Endothelial cell of umbilical vein (primary cell): ENCODE results near the gene ZFHX2. TPM values are rescaled to one million over a fixed set of nuclear protein-coding genes. Genes with fewer than 3 reads are reported as not detected.

Source experiments
- BruUV-seq: library from RNA; stranded (reverse); fragments of 400-500 nt; replicated peaks from 2 replicates; lab custom pipeline; 2021; lab: Mats Ljungman, UMichigan
- CTCF ChIA-PET: fragments of 300-600, 350-600 bp; sonication (Branson Sonifier 250); formaldehyde crosslinking; loops from one replicate; lab custom pipeline; 2021; ENCODE audit warnings: antibody characterized with exemption, inconsistent platforms; lab: Charles Lee
- POLR2A ChIA-PET: fragments of 300-600, 350-600 bp; sonication (Branson Sonifier 250); formaldehyde crosslinking; loops from one replicate; lab custom pipeline; 2021; ENCODE audit warnings: antibody characterized with exemption, inconsistent platforms; lab: Charles Lee
- DNase-seq: peaks from one replicate; pipeline ENCODE4 v3.0.0-alpha.2; 2011; ENCODE audit warnings: low read depth, low spot score
- FAIRE-seq: peaks from 2 replicates; lab custom pipeline; 2011; peaks lifted over from hg19 to GRCh38; lab: Jason Lieb, UNC
- H2AFZ ChIP-seq: 2 replicates; pipeline ENCODE4 v1.6.0; 2012; ENCODE audit warnings: low read depth, low read length, control low read depth, inconsistent platforms
- H3K27ac ChIP-seq: 2 replicates; pipeline ENCODE4 v1.5.1; 2011; ENCODE audit warnings: low read depth, mild to moderate bottlenecking, control low read depth, low read length, moderate library complexity; ENCODE audit not compliant: insufficient read depth
- H3K27me3 ChIP-seq, 2 experiments: 2 replicates each; pipeline versions ENCODE4 v1.6.0 to v1.6.1; 2011; ENCODE audit warnings: low read length in 2 of 2, mixed read lengths in 1 of 2; ENCODE audit not compliant: control insufficient read depth in 2 of 2, insufficient read depth in 2 of 2
- H3K36me3 ChIP-seq, 2 experiments: 2 replicates in 1 of 2; 3 replicates in 1 of 2; pipeline ENCODE4 v1.5.1; 2011; ENCODE audit warnings: low read length in 2 of 2, mild to moderate bottlenecking in 1 of 2, moderate library complexity in 1 of 2; ENCODE audit not compliant: control insufficient read depth in 2 of 2, insufficient read depth in 2 of 2; ENCODE audit errors: extremely low read depth in 1 of 2
- H3K4me1 ChIP-seq: 3 replicates; pipeline ENCODE4 v1.5.1; 2011; ENCODE audit warnings: mild to moderate bottlenecking, low read length; ENCODE audit not compliant: control insufficient read depth, insufficient read depth; ENCODE audit errors: extremely low read depth
- H3K4me2 ChIP-seq: 2 replicates; pipeline ENCODE4 v1.6.1; 2011; ENCODE audit warnings: low read length, control low read depth, mixed read lengths; ENCODE audit not compliant: insufficient read depth
- H3K4me3 ChIP-seq, 3 experiments: fragments of 200-600 bp in 1 of 3; sonication (generic), shearing (Covaris generic) in 1 of 3; replicated peaks in 1 of 3; 2 replicates each; pipeline ENCODE4 v1.5.1; 2011 to 2016; ENCODE audit warnings: control low read depth in 3 of 3, low read length in 3 of 3, mild to moderate bottlenecking in 2 of 3, inconsistent platforms in 1 of 3, low read depth in 1 of 3, moderate library complexity in 1 of 3; ENCODE audit not compliant: insufficient read depth in 1 of 3
- H3K79me2 ChIP-seq: 2 replicates; pipeline ENCODE4 v1.6.0; 2012; ENCODE audit warnings: low read length, inconsistent platforms; ENCODE audit not compliant: control insufficient read depth, insufficient read depth
- H3K9ac ChIP-seq: replicated peaks from 2 replicates; pipeline ENCODE3; 2011; ENCODE audit warnings: low read length, control low read depth; ENCODE audit not compliant: insufficient read depth; ENCODE audit errors: extremely low read depth
- H3K9me1 ChIP-seq: replicated peaks from 3 replicates; pipeline ENCODE4 v1.6.0; 2011; ENCODE audit warnings: mild to moderate bottlenecking, low read length; ENCODE audit not compliant: control insufficient read depth, insufficient read depth; ENCODE audit errors: extremely low read depth
- H3K9me3 ChIP-seq: replicated peaks from 2 replicates; pipeline ENCODE4 v1.5.1; 2012; ENCODE audit warnings: low read length, inconsistent platforms; ENCODE audit not compliant: control insufficient read depth, insufficient read depth
- H4K20me1 ChIP-seq: replicated peaks from 2 replicates; pipeline ENCODE3; 2011; ENCODE audit warnings: mild to moderate bottlenecking, low read length; ENCODE audit not compliant: control insufficient read depth, insufficient read depth; ENCODE audit errors: extremely low read depth
- EZH2 ChIP-seq: IDR thresholded peaks from 2 replicates; pipeline ENCODE4 v1.6.1; 2012; ENCODE audit warnings: borderline replicate concordance, low read depth, mild to moderate bottlenecking, moderate library complexity, low read length, inconsistent platforms; ENCODE audit not compliant: severe bottlenecking
- FOS ChIP-seq: IDR thresholded peaks from 2 replicates; pipeline ENCODE4 v1.6.1; 2011; ENCODE audit warnings: mild to moderate bottlenecking, low read length, moderate library complexity, borderline replicate concordance; ENCODE audit not compliant: insufficient read depth
- GATA2 ChIP-seq: IDR thresholded peaks from 2 replicates; pipeline ENCODE4 v1.7.0; 2011; ENCODE audit warnings: low read depth, mild to moderate bottlenecking, moderate library complexity, mixed read lengths, low read length; ENCODE audit not compliant: insufficient read length, insufficient read depth
- JUN ChIP-seq: IDR thresholded peaks from 2 replicates; pipeline ENCODE4 v1.6.1; 2011; ENCODE audit warnings: borderline replicate concordance, low read depth; ENCODE audit not compliant: insufficient read length, insufficient read depth
- MYC ChIP-seq: IDR thresholded peaks from one replicate; pipeline ENCODE4 v1.6.1; 2011; ENCODE audit warnings: mild to moderate bottlenecking, low read depth, low read length
- POLR2A ChIP-seq: IDR thresholded peaks from 2 replicates; pipeline ENCODE4 v1.6.1; 2012; ENCODE audit warnings: low read depth, mild to moderate bottlenecking, control low read depth, low read length
- POLR2AphosphoS5 ChIP-seq: IDR thresholded peaks from 2 replicates; pipeline ENCODE4 v1.6.1; 2012; ENCODE audit warnings: low read depth, mild to moderate bottlenecking, control low read depth, low read length, moderate library complexity; ENCODE audit not compliant: insufficient read depth
- dilution Hi-C: fragments of 300-500 bp; cut with MboI; formaldehyde crosslinking; loops from one replicate; pipeline ENCODE4 v1.15.0; 2019; ENCODE audit warnings: low sequenced_read_pairs; ENCODE audit not compliant: extremely low pct_ligation_motif_present
- intact Hi-C: fragments of 100-400 bp; cut with micrococcal nuclease; formaldehyde crosslinking; loops from one replicate; pipeline ENCODE4 v1.10.0; 2022
- polyA plus RNA-seq, 4 experiments: library from polyadenylated mRNA; depleted of rRNA in 3 of 4; stranded (reverse) in 3 of 4; unstranded in 1 of 4; fragments of >200 nt; gene quantifications; 2 replicates each; pipeline versions ENCODE4 v1.2.1 to v1.2.3, GENCODE V29; 2011 to 2012; ENCODE audit warnings: missing spikeins in 1 of 4
- total RNA-seq: library from RNA; stranded (reverse); gene quantifications from 2 replicates; pipeline ENCODE4 v1.2.3, GENCODE V29; 2021
- TF ChIP-seq, protein P1 (sequence below): IDR thresholded peaks from 2 replicates; pipeline ENCODE4 v1.6.1; 2011; ENCODE audit not compliant: insufficient read depth, insufficient read length
- TF ChIP-seq, protein P2 (sequence below), 2 donors: IDR thresholded peaks; 1 replicate in 1 of 2; 2 replicates in 1 of 2; pipeline ENCODE4 v1.5.1; 2011; ENCODE audit warnings: low read length in 2 of 2, mild to moderate bottlenecking in 2 of 2, moderate library complexity in 2 of 2, control low read depth in 1 of 2, inconsistent platforms in 1 of 2, low read depth in 1 of 2; ENCODE audit not compliant: insufficient read depth in 1 of 2; ENCODE audit errors: extremely low read depth in 1 of 2

Gene ZFHX2
- total and polyA plus RNA-seq, 2 donors (not counting 3 experiments of a cell fraction or from before 2014, with no cell fraction given): 0.25 to 2.3 TPM

DNA sequence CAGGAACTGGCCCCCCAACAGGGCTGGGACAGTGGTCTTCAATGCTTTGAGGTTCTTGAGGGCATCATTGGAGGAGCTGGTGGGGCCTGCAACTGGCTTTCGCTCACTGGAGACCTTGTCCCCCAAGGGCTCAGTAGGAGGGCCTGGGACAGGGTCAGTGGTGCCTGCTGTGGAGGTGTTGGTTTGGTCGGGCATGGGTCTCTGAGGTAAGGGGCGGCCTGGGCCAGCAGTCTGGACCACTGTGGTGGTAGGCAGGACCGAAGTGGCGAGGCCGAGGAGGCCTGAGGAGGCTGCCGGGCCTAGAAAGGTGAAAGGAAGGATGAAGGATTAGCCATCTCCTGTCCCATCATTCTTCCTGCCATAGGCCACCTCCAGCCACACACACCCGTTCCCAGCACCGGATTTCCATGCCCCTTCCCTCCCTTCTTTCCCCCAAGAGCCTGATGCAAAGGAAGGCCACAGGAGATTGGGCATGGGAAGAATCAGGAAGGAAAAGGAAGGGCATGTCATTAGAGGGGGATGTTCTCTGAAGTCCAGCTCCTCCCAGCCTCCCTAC is 28.8 kb downstream of the ZFHX2 start:
- no peaks in the 10 kb centered on the region for H4K20me1 ChIP-seq
- no peaks in the 10 kb centered on the region for H3K79me2 ChIP-seq
- BruUV-seq: no TSS peak
- H2AFZ ChIP-seq: no peak overlapping the region
- ChIA-PET POLR2A (no interaction called here), CTCF (interaction anchor here (3.0 kb wide), 1 partner anchor 37 kb away, joined by 13 read pairs; no protein-coding TSS in a partner anchor)
- no peaks in the 10 kb centered on the region for H3K27me3 ChIP-seq
- H3K36me3 ChIP-seq: no peaks in the 10 kb centered on the region
- H3K4me1 ChIP-seq: no peaks in the 10 kb centered on the region
- H3K9me3 ChIP-seq: no peaks in the 10 kb centered on the region
- dilution Hi-C loops (no loop called here), intact Hi-C loops (no loop called here)
- H3K4me3 ChIP-seq: no peak overlapping the region
- no peak for FAIRE-seq
- H3K9me1 ChIP-seq: no peaks in the 10 kb centered on the region
- TF ChIP-seq GATA2 (no peak), MYC (no peak), JUN (no peak), FOS (no peak)
- no peak overlapping the region for H3K9ac ChIP-seq
- DNase-seq: no peak
- H3K27ac ChIP-seq: no peak overlapping the region
- no peak overlapping the region for H3K4me2 ChIP-seq

DNA sequence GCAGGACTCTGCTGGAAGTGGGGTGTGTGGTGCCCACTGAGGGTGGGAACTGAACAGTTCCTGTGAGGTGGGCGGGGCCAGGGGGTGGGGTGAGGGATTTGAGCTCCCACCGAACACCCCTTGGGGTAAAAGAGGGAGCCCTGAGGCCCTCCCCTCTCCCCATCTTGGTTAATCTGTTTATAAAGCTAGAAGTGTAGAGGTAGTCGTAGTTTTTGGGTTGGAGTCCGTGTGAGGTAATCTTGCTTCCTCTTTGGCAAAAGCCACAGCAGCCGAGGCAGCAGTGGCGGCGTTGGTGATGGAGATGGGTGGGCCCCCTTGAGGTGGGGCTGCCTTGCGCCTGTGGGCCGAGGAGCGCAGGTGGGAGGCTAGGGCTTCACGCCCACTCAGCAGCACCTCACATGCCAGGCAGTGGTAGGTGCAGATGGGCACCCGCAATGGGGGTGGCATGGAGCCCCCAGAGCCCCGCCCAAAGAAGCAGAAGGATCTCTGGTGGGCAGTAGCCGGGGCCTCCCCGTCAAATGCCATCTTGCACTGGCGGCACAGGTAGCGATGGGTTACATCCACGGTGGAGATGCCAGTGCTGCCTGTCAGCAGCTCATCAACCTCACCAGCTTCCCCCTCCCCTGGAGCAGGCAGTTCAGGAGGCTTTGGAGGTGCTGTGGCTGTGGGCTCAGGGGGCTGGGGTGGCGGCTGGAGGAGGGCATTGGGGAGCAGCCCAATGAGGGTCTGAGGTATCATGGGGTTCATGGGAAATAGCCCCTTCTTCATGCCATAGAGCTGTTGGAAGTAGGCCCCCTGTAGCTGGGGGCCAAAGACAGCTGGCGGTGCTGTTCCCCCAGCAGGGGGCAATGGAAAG is 29.6 kb downstream of the ZFHX2 start:
- CTCF ChIA-PET: no interaction called here
- H3K4me2 ChIP-seq: no peak overlapping the region
- FAIRE-seq (no peak), DNase-seq (no peak)
- no peaks in the 10 kb centered on the region for H3K36me3 ChIP-seq
- no peaks in the 10 kb centered on the region for H3K4me1 ChIP-seq
- dilution Hi-C loops: no loop called here
- TF ChIP-seq, protein P1, sequence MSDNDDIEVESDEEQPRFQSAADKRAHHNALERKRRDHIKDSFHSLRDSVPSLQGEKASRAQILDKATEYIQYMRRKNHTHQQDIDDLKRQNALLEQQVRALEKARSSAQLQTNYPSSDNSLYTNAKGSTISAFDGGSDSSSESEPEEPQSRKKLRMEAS: no peak
- no peak for TF ChIP-seq JUN
- no peak for TF ChIP-seq MYC
- TF ChIP-seq POLR2AphosphoS5: no peak
- TF ChIP-seq FOS: no peak
- TF ChIP-seq, protein P2, sequence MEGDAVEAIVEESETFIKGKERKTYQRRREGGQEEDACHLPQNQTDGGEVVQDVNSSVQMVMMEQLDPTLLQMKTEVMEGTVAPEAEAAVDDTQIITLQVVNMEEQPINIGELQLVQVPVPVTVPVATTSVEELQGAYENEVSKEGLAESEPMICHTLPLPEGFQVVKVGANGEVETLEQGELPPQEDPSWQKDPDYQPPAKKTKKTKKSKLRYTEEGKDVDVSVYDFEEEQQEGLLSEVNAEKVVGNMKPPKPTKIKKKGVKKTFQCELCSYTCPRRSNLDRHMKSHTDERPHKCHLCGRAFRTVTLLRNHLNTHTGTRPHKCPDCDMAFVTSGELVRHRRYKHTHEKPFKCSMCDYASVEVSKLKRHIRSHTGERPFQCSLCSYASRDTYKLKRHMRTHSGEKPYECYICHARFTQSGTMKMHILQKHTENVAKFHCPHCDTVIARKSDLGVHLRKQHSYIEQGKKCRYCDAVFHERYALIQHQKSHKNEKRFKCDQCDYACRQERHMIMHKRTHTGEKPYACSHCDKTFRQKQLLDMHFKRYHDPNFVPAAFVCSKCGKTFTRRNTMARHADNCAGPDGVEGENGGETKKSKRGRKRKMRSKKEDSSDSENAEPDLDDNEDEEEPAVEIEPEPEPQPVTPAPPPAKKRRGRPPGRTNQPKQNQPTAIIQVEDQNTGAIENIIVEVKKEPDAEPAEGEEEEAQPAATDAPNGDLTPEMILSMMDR (IDR thresholded peaks at IDR 0.05; ENCODE audit: extremely low read depth in 1 of 2, insufficient read depth in 1 of 2, low read depth in 1 of 2, low read length in 2 of 2): no peak
- no peak for TF ChIP-seq POLR2A
- no peak for TF ChIP-seq EZH2
- TF ChIP-seq GATA2: no peak
- H3K9ac ChIP-seq: no peak overlapping the region
- H2AFZ ChIP-seq: no peak overlapping the region
- H3K9me1 ChIP-seq: no peaks in the 10 kb centered on the region
- no peaks in the 10 kb centered on the region for H3K9me3 ChIP-seq
- H3K79me2 ChIP-seq: no peaks in the 10 kb centered on the region
- no peak overlapping the region for H3K27ac ChIP-seq
- intact Hi-C loops: no loop called here
- H3K27me3 ChIP-seq: no peaks in the 10 kb centered on the region
- POLR2A ChIA-PET: no interaction called here
- BruUV-seq: no TSS peak
- H4K20me1 ChIP-seq: no peaks in the 10 kb centered on the region
- H3K4me3 ChIP-seq: no peak overlapping the region
